HEK293 (cell line): ENCODE results near the gene C1orf174.

Experiments used
- EGR2 ChIP-seq: fragments of 450-650 bp; formaldehyde crosslinking; IDR thresholded peaks from 2 replicates; pipeline ENCODE4 v1.5.1; 2016; ENCODE audit warnings: low read depth, missing biosample characterization, missing genetic modification characterization
- PRDM10 ChIP-seq: fragments of 450-650 bp; formaldehyde crosslinking; IDR thresholded peaks from 2 replicates; pipeline ENCODE4 v1.5.1; 2016; ENCODE audit warnings: missing biosample characterization, missing genetic modification characterization
- PRDM2 ChIP-seq: fragments of 450-650 bp; formaldehyde crosslinking; IDR thresholded peaks from 2 replicates; pipeline ENCODE4 v1.5.1; 2016; ENCODE audit warnings: missing biosample characterization, missing genetic modification characterization, borderline replicate concordance
- RBAK ChIP-seq: fragments of 450-650 bp; formaldehyde crosslinking; IDR thresholded peaks from 2 replicates; pipeline ENCODE4 v1.5.1; 2016; ENCODE audit warnings: missing biosample characterization, missing genetic modification characterization
- SCRT2 ChIP-seq: fragments of 450-650 bp; formaldehyde crosslinking; IDR thresholded peaks from 2 replicates; pipeline ENCODE4 v1.5.1; 2016; ENCODE audit warnings: missing biosample characterization, missing genetic modification characterization
- SETDB1 ChIP-seq: IDR thresholded peaks from one replicate; pipeline ENCODE4 v1.6.1; 2017; ENCODE audit warnings: mild to moderate bottlenecking, low read length, moderate library complexity, mixed read lengths; ENCODE audit not compliant: insufficient read length
- YY2 ChIP-seq: fragments of 450-650 bp; formaldehyde crosslinking; IDR thresholded peaks from 2 replicates; pipeline ENCODE4 v1.5.1; 2016; ENCODE audit warnings: missing biosample characterization, missing genetic modification characterization
- ZBTB1 ChIP-seq: fragments of 450-650 bp; formaldehyde crosslinking; IDR thresholded peaks from 2 replicates; pipeline ENCODE4 v1.5.1; 2016; ENCODE audit warnings: missing biosample characterization, missing genetic modification characterization
- ZNF133 ChIP-seq: fragments of 450-650 bp; formaldehyde crosslinking; IDR thresholded peaks from 2 replicates; pipeline ENCODE4 v1.5.1; 2016; ENCODE audit warnings: missing biosample characterization, missing genetic modification characterization
- ZNF146 ChIP-seq: fragments of 450-650 bp; formaldehyde crosslinking; IDR thresholded peaks from 2 replicates; pipeline ENCODE4 v1.5.1; 2016; ENCODE audit warnings: missing biosample characterization, missing genetic modification characterization
- ZNF155 ChIP-seq: fragments of 450-650 bp; formaldehyde crosslinking; IDR thresholded peaks from 2 replicates; pipeline ENCODE4 v1.5.1; 2016; ENCODE audit warnings: missing biosample characterization, missing genetic modification characterization
- ZNF19 ChIP-seq: fragments of 450-650 bp; formaldehyde crosslinking; IDR thresholded peaks from 2 replicates; pipeline ENCODE4; 2016; ENCODE audit warnings: missing biosample characterization, missing genetic modification characterization, low read depth
- ZNF2 ChIP-seq: fragments of 450-650 bp; formaldehyde crosslinking; IDR thresholded peaks from 2 replicates; pipeline ENCODE4 v1.5.1; 2016; ENCODE audit warnings: missing biosample characterization, missing genetic modification characterization
- ZNF23 ChIP-seq: fragments of 450-650 bp; formaldehyde crosslinking; IDR thresholded peaks from 2 replicates; pipeline ENCODE4 v1.5.1; 2016; ENCODE audit warnings: missing biosample characterization, missing genetic modification characterization, borderline replicate concordance
- ZNF311 ChIP-seq: fragments of 450-650 bp; formaldehyde crosslinking; IDR thresholded peaks from 2 replicates; pipeline ENCODE4 v1.5.1; 2017; ENCODE audit warnings: missing biosample characterization, missing genetic modification characterization, borderline replicate concordance
- ZNF423 ChIP-seq: fragments of 450-650 bp; formaldehyde crosslinking; IDR thresholded peaks from 2 replicates; pipeline ENCODE4 v1.5.1; 2016; ENCODE audit warnings: missing biosample characterization, missing genetic modification characterization
- ZNF426 ChIP-seq: fragments of 450-650 bp; formaldehyde crosslinking; IDR thresholded peaks from 2 replicates; pipeline ENCODE4 v1.5.1; 2017; ENCODE audit warnings: missing biosample characterization, missing genetic modification characterization, mild to moderate bottlenecking, inconsistent platforms, moderate library complexity
- ZNF48 ChIP-seq: fragments of 450-650 bp; formaldehyde crosslinking; IDR thresholded peaks from 2 replicates; pipeline ENCODE4 v1.5.1; 2016; ENCODE audit warnings: missing biosample characterization, missing genetic modification characterization
- ZNF501 ChIP-seq: fragments of 450-650 bp; formaldehyde crosslinking; IDR thresholded peaks from 2 replicates; pipeline ENCODE4 v1.5.1; 2016; ENCODE audit warnings: missing biosample characterization, missing genetic modification characterization
- ZNF514 ChIP-seq: fragments of 450-650 bp; formaldehyde crosslinking; IDR thresholded peaks from 2 replicates; pipeline ENCODE4 v1.5.1; 2016; ENCODE audit warnings: missing biosample characterization, missing genetic modification characterization
- ZNF530 ChIP-seq: fragments of 450-650 bp; formaldehyde crosslinking; IDR thresholded peaks from 2 replicates; pipeline ENCODE4 v1.5.1; 2016; ENCODE audit warnings: low read depth, missing biosample characterization, missing genetic modification characterization
- ZNF558 ChIP-seq: fragments of 450-650 bp; formaldehyde crosslinking; IDR thresholded peaks from 2 replicates; pipeline ENCODE4 v1.5.1; 2016; ENCODE audit warnings: missing biosample characterization, missing genetic modification characterization
- ZNF561 ChIP-seq: fragments of 450-650 bp; IDR thresholded peaks from 2 replicates; pipeline ENCODE4 v1.5.1; 2018; ENCODE audit warnings: missing biosample characterization, missing genetic modification characterization, borderline replicate concordance
- ZNF624 ChIP-seq: fragments of 450-650 bp; formaldehyde crosslinking; IDR thresholded peaks from 2 replicates; pipeline ENCODE4 v1.5.1; 2017; ENCODE audit warnings: missing biosample characterization, missing genetic modification characterization
- ZNF660 ChIP-seq: fragments of 450-650 bp; IDR thresholded peaks from 2 replicates; pipeline ENCODE4 v1.5.1; 2018; ENCODE audit warnings: missing biosample characterization, mild to moderate bottlenecking, missing genetic modification characterization
- ZNF692 ChIP-seq: fragments of 450-650 bp; formaldehyde crosslinking; IDR thresholded peaks from 2 replicates; pipeline ENCODE4 v1.5.1; 2016; ENCODE audit warnings: missing biosample characterization, missing genetic modification characterization
- ZNF776 ChIP-seq: fragments of 450-650 bp; formaldehyde crosslinking; IDR thresholded peaks from 2 replicates; pipeline ENCODE4 v1.5.0; 2017; ENCODE audit warnings: missing biosample characterization, missing genetic modification characterization, borderline replicate concordance
- ZSCAN30 ChIP-seq: fragments of 450-650 bp; IDR thresholded peaks from 2 replicates; pipeline ENCODE4 v1.5.1; 2018; ENCODE audit warnings: missing biosample characterization, mild to moderate bottlenecking, missing genetic modification characterization, moderate library complexity
- ZSCAN5A ChIP-seq: fragments of 450-650 bp; formaldehyde crosslinking; IDR thresholded peaks from 2 replicates; pipeline ENCODE4 v1.5.1; 2016; ENCODE audit warnings: missing biosample characterization, missing genetic modification characterization

C1orf174 gene

GRCh38 chr1:3900150-3900968 is at the start of gene C1orf174 (continued):
- TF ChIP-seq ZNF311 (tag by site-specific recombination) (no peak), YY2 (tag by site-specific recombination) (peak; percentile 99), PRDM2 (tag by site-specific recombination) (no peak), ZNF19 (tag by site-specific recombination) (no peak), RBAK (no peak), PRDM10 (tag by site-specific recombination) (peak; percentile 96), ZNF624 (tag by site-specific recombination) (no peak), ZNF660 (tag by site-specific recombination) (0 out of 2 replicates have a peak, but pooled peaks have one; percentile 26), SCRT2 (tag by site-specific recombination) (peak; percentile 63), ZNF776 (tag by site-specific recombination) (no peak), ZNF48 (tag by site-specific recombination) (no peak), ZNF558 (tag by site-specific recombination) (no peak), ZNF423 (tag by site-specific recombination) (no peak), ZNF501 (peak; percentile 49; the same call in 1 of the 2 replicates), ZNF426 (no peak), ZNF155 (no peak), ZNF561 (peak; percentile 43), ZSCAN30 (tag by site-specific recombination) (peak; percentile 16; the same call in 1 of the 2 replicates), ZNF514 (no peak), ZNF23 (tag by site-specific recombination) (no peak), ZBTB1 (tag by site-specific recombination) (no peak), ZNF146 (no peak; the same call in 1 of the 2 replicates), SETDB1 (no peak), ZNF2 (tag by site-specific recombination) (no peak), ZNF692 (tag by site-specific recombination) (no peak), ZSCAN5A (tag by site-specific recombination) (no peak), ZNF530 (tag by site-specific recombination) (no peak), EGR2 (tag by site-specific recombination) (no peak), ZNF133 (tag by site-specific recombination) (no peak)
